ENCODE data around the gene WWC2.

Gene WWC2

DNA sequence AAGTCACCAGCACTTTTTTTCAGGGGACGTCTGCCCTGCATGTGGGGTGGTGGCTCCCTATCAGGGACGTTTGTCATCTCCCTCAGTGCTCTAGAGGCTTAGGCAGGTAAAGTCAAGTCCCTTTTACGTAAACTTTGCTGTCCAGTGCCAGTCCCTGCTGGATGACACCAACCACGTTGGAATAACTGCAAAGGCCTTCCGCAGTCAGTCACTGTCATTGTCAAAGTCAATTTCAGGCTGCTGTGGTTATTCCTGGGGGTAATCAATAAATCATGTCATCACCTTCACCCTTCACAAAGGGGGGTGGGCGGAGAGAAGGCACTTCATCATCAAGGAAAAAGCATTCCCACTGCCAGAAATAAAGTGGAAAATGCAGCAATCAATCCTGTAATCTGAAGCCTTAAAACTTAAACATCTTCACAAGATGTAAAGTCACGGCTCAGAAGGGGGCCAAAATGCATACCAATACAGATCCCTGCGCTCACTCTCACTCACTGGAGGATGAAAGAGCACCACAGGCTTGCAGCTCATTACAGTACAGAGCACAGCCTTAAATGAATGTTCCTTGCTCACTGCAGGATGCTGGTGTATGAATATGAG lies 164.8 kb downstream of the WWC2 start:
- DNase-seq, result no peak

DNA sequence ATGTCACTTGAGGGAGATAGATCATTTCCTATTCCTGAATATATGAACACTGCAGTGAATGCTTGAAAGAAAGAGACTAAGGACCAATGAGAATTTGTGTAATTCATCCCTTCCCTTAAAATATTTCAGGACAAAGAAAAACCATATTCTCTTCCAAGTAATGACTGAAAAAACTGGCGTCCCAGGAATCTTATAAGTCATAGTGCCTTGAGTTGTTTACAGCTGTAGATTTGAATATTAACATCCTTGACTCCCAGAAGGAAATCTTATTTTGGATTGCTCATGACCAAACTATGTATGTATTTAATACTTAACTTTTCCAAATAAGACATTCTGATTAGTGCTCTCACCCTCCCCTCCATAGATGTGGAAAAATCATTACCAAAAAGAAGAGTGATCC lies 165.6 kb downstream of the WWC2 start:
- DNase-seq, result no peak

DNA sequence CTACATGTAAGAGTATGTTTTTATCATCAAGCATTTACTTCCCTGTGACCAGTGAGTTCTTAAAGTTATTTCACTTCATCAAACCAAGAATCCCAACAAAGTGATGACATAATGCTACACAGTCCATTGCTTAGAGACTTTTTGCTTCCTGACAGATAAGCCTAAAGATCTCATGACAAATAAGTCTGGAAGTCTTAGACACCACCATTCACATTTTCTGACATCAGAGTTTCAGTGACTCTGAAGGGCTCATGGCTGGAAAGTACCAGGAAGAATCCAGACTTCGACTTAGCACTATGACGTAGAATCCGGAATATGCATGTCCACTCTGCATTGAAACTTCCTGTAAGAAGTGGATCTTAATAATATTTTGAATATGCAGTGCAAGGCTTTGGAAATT lies 167.3 kb downstream of the WWC2 start:
- DNase-seq, result no peak

DNA sequence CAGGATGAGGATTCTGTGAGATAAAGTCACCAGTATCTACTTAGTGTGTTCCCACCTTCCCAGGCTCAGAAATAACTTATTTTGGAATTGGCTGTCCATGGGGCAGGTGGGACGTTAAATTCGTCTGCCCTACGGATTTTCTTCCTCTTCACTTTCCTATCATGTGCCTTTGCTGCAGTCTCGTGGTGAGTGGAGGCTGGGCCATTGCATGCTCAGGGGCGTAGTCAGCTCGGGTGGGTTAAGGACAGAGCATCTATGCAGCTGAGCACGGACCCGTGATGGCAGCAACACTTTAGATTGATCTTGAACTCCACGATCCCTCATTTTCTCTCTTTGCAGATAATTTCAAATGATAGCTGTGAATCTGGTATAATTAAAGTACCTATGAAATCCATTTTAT lies 169.5 kb downstream of the WWC2 start:
- no peak for DNase-seq

DNA sequence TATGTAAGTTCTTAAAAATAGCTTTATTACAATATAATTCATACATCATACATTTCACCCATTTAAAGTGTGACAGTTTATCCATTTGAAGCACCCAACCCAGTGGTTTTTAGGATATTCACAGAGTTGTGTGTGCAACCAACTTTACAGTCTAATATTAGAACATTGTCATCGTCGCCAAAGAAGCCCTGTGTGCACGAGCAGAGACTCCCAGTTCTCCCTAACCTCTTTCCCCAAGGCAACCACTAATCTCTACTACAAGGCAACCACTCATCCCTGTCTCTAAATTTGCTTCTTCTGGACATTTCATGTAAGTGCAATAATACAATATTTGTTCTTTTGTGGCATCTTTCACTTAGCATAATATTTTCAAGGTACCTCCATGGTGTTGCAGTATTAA lies 173.3 kb downstream of the WWC2 start:
- DNase-seq, result no peak

DNA sequence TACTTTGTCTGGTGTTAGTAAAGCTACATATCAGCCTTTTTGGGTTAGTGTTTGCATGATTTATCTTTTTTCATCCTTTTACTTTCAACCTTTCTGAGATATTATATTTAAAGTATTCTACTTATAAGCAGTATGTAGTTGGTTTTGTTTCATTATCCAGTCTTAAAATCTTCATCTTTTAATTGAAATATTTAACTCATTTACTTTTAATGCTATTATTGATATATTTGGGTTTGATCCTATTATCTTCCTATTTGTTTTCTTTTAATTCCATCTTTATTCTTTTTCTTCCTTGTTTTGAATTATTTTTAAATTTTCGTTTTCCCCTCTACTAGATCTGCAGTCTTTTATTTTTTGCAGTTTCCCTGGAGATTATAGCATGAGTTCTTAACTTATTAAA lies 177.0 kb downstream of the WWC2 start:
- DNase-seq, result no peak

DNA sequence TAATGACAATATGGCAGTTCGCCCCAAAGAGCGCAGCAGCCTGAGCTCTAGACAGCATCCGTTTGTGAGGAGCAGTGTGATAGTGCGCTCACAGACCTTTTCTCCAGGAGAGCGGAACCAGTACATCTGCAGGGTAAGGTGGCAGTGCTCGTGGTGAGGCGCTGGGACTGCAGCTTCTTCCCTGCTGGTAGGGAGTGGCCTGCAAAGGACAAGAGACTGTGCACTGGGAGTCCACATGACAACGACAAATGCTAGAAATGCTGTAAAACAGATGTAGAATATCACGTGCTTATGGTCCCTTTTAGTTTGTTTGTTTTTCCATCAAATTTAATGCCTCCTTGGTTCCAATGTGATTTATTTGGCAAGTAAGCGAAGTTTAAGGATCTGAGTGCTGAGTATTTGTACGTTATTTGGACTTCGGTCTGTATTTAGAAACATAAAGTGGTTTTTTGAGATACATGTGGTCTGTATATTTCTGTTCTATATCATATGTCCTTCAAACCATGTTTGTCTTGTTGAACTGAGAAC lies 185.3 kb downstream of the WWC2 start:
- DNase-seq, result no peak

DNA sequence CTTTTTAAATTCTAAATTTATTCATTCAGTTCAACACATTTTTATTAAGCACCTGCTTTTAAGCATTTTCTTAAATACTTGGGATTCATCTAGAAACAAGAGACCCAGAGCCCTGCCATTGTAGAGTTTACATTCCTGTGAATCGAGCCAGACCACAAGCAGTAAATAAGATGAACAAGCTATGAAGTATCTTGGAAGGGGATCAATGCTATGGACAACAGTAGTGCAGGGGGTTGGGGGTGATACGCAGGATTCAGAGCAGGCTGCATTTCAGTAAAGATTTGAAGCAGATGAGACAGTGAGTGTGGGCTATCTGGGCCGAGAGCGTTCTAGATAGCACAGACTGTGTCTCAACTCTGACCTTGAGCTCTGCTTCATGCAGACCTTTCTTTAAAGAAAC lies 185.9 kb downstream of the WWC2 start:
- DNase-seq, result no peak

DNA sequence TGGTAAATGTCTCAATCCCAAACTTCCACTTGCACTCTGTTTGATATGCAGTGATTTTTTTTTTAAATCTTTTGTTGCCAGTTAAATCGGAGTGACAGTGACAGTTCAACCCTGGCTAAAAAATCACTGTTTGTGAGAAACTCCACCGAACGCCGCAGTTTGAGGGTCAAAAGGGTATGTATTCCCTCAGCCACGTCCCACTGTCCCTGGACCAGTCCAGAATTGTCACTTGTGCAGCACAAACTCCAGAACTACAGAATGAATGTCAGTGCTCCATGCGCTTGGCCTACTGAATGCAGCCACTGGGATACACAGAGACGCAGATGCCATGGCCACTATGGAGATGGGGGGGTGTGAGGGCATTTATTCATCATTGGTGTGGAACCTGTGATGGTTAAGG lies 186.8 kb downstream of the WWC2 start:
- DNase-seq, result no peak

DNA sequence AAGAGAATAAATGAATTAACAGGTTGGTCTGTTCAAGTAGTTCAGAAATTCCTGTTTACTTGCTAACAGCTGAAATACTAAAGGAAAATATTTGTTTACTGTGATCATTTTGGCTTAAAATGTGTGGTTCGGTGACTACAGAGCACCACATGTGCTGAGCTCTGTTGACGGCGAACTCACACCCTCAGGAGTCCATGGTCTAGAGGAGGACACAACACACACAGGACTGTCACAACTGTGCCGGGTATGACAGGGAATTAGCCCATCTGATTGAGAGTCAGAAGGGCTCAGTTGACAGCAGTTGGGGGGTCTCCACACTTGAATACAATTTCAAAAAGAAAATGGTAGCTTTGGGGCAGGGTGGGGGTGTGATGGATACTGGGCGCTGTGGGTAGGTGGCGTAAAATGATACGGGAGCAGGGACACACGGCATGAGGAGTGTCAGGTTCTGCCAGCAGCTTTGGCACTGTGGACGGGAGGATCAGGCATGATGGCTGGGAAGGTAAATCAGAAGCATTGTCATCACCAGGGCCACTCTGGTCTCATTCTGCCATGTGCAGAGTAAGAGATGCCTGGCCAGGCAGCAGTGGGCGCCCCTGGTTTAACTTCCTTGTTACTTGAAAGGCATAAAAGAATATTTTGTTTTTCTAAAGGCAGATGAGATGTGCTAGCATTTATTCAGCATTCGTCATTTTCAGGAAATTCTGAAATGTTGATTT lies 187.7 kb downstream of the WWC2 start:
- DNase-seq, result no peak

DNA sequence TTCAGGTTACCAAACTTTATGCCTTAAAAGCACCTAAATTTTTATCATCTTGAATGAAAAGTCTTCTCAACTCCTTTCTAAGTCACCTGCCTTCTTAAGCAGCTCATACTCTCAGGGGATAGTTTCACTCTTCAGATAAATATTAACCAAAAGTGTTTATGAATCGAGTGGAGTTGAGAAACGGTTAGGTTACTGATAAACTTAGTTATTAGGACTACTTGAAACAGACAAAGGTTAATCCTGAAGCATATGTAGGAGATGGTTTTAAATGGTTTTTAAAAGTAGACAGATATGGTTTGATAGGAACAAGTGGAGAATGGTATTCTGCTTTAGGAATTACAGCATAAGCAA lies 188.2 kb downstream of the WWC2 start:
- no peak for DNase-seq

DNA sequence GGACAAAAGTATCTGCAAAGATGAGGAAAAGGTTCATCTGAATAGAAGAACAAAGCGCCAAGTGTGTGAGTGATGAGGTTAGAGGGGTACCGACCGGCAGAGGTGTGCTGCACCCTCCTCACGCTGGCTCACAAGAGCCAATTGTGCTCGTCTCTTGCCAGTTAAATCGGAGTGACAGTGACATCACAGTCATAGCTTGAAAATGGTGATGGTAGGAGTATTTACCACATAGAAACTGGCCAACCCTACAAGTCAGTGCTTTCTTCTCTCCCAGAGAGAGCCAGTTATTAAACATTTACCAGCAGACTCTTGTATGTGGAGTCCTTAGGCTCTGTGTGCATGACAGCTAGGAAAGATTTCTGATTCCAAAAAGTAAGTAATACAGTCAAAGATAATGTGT lies 188.6 kb downstream of the WWC2 start:
- no peak for DNase-seq

DNA sequence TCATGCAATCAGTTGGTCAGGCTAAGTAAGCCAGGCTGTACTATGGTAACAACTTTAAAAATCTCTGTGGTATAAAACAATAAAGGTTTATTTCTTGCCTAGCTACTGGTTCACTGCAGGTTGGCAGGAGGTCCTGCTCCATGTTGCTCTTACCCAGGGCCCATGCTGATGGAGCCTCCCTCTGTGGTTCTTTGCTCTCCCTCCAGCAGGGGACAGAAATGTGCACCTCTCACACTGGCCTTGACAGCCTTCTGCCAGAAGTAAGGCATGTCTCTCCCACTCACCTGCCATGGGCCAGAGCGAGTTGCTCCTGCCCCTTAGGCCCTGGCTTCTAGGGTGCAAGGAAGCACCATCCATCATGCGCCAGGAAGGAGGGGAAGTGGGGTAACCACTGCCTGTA lies 189.9 kb downstream of the WWC2 start:
- DNase-seq, result no peak

DNA sequence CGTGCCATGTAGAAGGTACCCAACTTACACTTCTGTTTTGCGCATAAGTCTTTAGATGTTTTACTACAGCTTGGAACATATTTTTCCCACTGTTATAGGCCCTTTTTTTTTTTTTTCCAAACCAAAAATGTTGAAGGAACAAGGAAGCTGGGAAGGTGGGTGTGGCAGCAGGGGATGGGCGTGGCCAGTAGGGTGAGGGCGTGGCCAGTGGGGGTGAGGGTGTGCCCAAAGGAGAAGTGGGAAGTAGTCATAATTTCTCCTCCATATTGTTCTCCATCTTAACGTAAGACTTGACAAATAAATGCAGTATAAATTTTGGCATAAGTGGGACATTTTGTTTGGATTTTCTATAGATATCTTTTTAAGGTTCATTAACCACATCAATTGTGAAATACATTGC lies 190.6 kb downstream of the WWC2 start:
- DNase-seq, result no peak

DNA sequence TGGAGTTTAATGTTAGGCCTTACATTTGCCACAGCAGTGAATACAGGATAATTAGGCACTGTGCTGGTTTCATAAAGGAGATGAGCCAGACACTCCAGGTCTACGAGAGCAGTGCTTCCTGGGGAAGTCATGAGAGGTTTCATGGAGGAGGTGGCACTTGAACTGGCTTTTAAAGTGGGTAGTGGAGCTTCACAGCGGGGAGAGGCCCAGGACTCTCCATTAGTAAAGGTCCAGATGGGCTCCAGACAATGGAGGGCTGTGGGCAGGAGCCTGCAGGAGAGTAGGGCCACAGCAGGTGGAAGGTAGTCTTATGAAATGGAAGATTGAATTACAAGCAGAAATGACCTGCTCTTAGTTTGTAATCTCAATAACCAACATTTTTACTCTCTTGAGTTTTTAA lies 192.0 kb downstream of the WWC2 start:
- DNase-seq, result no peak

DNA sequence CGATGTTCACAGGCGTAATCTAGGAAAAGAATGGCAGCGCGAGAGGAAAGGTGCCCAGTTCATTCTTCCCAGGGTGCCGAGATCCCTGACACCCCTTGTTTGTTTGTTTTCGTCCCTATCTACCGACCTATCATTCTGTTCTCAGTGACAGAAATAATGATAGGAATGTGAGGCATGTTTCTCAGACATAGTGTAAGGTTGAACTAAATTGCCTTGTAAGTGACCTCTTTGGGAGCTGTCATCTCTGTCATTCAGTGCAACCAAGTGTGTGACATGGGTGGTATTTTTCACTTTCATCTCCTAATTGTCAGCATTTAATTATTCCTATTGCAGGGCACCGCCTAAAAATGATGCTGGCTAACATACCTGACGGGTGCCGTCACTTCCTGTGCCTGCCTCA lies 196.7 kb downstream of the WWC2 start:
- no peak for DNase-seq

DNA sequence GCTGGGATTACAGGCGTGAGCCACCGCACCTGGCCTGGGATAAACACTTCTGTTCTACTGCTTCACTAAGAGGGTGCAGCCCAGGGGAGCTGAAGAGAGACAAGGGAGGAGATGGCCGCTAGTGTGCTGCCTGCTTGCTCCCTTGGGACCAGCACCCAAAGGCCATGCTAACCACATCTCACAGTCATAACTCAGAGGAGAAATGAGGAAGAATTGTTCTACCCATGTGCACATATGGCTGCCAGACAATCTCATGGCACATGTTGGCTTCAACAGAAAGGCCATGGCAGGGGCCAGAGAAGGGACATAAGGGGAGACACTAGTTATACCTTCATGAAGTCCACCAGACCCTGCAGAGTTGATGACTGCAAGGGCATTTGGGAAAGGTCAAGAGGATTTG lies 198.6 kb downstream of the WWC2 start:
- no peak for DNase-seq

DNA sequence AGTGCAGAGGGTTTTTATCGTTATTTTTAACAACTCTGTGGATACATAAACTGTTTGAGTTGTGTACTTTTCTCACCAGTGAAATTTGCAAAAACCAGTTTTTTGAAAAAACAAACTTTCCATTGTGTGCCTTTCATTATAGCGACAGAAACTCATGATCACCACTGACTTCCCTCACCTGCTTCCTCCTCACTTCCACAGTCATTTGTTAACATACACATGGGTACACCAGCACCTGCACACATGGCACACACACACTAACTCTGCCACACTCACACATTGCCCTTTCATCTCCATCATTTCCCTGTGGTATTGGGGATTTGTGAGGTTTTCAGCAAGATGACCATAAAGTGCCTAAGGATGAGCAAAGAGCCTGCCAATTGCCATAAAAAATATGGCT lies 200.4 kb downstream of the WWC2 start:
- no peak for DNase-seq

DNA sequence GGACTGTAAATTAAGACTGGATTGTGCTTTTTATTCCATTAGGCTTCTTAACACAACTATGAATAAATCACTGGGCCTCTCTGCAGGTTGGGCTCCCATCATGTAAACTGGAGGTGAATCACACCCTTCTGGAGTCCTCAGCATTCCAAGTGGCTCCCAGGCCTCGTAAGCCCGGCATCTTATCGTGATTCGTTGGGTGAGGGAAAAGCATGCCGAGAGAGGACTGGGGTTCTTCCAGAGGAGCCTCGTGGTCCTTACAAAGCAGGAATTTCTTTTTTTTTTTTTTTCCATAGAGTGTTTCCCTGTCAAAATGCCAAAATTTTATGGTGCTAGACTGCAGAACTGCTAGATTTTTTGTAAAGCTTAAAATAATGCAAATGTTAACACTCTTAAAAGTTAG lies 201.0 kb downstream of the WWC2 start:
- no peak for DNase-seq

DNA sequence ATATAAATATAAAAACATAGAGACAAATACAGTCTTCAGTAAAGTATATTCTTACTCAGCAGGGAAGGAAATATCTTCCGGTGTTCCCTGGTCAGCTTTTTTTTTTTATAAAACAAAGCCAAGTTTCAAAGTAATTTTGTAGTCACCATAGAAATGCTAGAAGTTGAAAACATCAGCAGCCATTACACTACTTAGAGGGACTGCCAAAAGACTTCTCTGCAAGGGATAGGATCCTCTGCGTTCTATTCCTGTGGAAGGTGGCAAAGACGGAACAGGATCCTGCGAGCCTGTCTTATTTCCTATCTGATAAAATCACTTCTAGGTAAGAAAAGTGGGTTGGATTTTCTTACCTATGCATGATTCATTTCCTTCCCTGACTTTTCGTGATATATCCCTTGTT lies 201.6 kb downstream of the WWC2 start:
- DNase-seq, result no peak

DNA sequence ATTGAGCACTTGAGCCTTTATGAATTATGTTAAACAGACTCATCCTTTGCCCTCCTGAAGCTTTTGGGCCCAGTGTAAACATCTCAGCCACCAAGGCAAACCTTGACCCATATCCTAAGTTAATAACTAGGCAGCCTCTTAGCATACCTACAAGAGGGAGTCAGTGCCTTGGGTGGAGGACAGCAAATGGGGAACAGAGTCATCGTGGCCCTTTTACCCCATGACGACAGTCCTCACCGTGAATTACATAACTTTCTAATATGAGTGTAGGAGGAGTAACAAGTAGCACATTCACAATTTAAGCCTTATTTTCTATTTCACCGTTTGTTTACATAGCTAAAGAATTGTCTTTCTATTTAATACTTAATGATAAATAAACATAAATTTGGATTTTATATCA lies 204.2 kb downstream of the WWC2 start:
- no peak for DNase-seq

DNA sequence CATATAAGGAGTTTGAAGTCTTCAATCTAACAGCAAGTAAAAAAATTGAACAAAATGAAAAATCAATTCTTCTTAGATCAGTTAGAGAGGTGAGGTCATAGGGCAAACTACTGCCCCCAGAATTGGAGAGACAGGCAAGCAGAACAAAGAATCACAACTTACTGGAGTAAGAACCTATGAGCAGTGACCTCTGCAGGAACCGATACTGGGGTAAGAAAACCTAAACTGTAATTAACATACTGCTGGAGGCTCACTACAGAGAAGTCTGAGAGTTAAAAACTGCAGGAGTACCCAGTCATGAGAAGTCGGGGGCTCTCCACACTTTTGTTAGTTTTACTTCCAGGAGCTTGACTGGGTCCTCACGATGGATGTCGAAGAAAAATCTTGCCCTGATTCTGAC lies 205.0 kb downstream of the WWC2 start:
- DNase-seq, result no peak

DNA sequence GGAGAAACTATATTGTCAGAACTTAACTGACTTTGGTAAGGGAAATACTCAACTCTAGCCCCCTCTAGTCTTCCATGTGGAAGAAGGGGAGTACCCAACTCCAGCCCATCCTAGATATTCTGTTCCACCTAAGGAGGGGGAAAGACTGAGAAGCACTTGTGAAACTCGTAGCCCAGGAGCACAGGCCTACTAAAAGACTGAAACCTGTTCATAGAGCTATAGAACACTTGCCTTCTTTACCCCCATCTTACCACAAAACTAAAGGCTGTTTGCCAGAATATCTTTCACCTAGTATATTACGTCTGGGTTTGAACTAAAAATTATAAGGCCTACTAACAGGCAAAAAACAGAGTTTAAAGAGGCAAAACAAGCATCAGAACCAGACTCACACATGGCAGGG lies 205.5 kb downstream of the WWC2 start:
- DNase-seq, result no peak

DNA sequence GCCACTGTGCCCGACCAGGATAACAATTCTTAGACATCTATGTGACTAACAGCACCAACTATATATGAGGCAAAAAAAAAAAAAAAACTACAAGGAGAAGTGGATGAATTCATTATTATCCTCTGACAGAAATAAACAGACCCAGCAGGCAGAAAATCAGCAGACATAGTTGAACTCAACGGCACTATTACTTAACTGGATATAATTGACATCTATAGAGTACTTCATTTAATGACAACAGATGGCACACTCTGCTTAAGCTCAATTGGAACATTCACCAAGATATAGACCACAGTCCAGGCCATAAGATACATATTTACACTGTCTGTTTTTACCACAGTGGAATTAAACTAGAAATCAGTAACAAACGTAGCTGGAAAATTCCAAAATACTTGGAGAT lies 207.8 kb downstream of the WWC2 start:
- no peak for DNase-seq

DNA sequence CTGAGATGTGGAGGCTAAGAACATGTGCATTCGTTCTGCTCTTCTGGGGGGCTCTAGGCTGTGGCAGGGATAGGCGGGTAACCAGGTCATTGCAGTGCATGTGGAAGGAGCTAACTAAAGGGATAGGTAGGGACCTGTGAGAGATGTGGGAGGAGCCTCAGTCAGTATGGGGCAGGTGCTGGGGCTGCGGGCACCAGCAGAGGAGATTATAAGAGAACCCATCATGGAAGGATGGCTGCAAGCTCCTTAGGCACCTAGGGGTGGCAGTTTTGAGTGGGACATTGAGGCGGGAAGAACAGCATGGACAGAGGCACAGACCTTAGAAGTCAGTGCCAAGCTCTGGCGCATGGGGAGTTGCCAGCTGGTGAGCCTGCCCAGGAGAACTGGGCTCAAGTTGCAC lies 213.8 kb downstream of the WWC2 start:
- DNase-seq, result no peak
